Testis (tissue), 2 donors: ENCODE results near the gene ECT2.

Experiments
- CTCF ChIP-seq, 3 experiments: fragments of 450-650 bp in 2 of 3; fragments of 200-600 bp in 1 of 3; sonication (generic) in 1 of 3; IDR thresholded peaks; one replicate each; pipeline ENCODE4 v1.5.1; 2016 to 2019; ENCODE audit warnings: antibody characterized with exemption in 3 of 3, mild to moderate bottlenecking in 2 of 3, moderate library complexity in 1 of 3
- POLR2A ChIP-seq: fragments of 450-650 bp; IDR thresholded peaks from one replicate; pipeline ENCODE4 v1.6.1; 2017; ENCODE audit warnings: antibody characterized with exemption, mild to moderate bottlenecking, moderate library complexity

- TF ChIP-seq CTCF (IDR thresholded peaks at IDR 0.05) (no peak), POLR2A (no peak)
Observed at GRCh38 chr3:172752651-172753050, 2.1 kb downstream of the ECT2 start.
